Thyroid gland (tissue), 4 donors: ENCODE data around the gene CDH22.

Experiments
- POLR2A ChIP-seq, 2 donors: fragments of 450-650 bp; IDR thresholded peaks; one replicate each; pipeline ENCODE4 v1.6.1; 2017; ENCODE audit warnings: antibody characterized with exemption in 2 of 2, mild to moderate bottlenecking in 2 of 2, moderate library complexity in 1 of 2
- TF ChIP-seq, protein P1 (sequence below), 6 experiments: fragments of 200-600 bp in 3 of 6; fragments of 450-650 bp in 3 of 6; sonication (generic) in 3 of 6; IDR thresholded peaks; one replicate each; pipeline ENCODE4 v1.5.1; 2016 to 2019; ENCODE audit warnings: antibody characterized with exemption in 6 of 6, mild to moderate bottlenecking in 2 of 6, inconsistent platforms in 1 of 6, moderate library complexity in 1 of 6

- no peak for TF ChIP-seq POLR2A (IDR thresholded peaks at IDR 0.05)
- TF ChIP-seq, protein P1, sequence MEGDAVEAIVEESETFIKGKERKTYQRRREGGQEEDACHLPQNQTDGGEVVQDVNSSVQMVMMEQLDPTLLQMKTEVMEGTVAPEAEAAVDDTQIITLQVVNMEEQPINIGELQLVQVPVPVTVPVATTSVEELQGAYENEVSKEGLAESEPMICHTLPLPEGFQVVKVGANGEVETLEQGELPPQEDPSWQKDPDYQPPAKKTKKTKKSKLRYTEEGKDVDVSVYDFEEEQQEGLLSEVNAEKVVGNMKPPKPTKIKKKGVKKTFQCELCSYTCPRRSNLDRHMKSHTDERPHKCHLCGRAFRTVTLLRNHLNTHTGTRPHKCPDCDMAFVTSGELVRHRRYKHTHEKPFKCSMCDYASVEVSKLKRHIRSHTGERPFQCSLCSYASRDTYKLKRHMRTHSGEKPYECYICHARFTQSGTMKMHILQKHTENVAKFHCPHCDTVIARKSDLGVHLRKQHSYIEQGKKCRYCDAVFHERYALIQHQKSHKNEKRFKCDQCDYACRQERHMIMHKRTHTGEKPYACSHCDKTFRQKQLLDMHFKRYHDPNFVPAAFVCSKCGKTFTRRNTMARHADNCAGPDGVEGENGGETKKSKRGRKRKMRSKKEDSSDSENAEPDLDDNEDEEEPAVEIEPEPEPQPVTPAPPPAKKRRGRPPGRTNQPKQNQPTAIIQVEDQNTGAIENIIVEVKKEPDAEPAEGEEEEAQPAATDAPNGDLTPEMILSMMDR (IDR thresholded peaks at IDR 0.05): no peak
Observed at GRCh38 chr20:46164254-46164653, 144.0 kb downstream of the CDH22 start.
